Kasumi-1 (cell line): Measurements from ENCODE around the gene EPS15.
"Not testable (repeated sequence)": the region's sequence is repeated elsewhere in the genome, so short reads cannot be mapped to it uniquely, and the experiment has no call there.

Experiments
- DNase-seq, 2 experiments: peaks; one replicate each; lab custom pipeline; 2025; lab: John Stamatoyannopoulos, UW

The EPS15 gene

GRCh38 chr1:51519048-51519864, at the start of gene EPS15:
Gene EPS15 (minus strand): TSS chr1:51519266. CDS start chr1:51519231, 35 bp downstream.
- peak; percentile 72 to 85 for DNase-seq

GRCh38 chr1:51568231-51568935, 49.3 kb upstream of the EPS15 start:
- DNase-seq: peak; percentile 24

GRCh38 chr1:51567653-51568052, 48.6 kb upstream of the EPS15 start:
- DNase-seq: no peak

- no peak for DNase-seq
Observed at GRCh38 chr1:51566260-51566659, 47.2 kb upstream of the EPS15 start.

GRCh38 chr1:51565009-51565408, 45.9 kb upstream of the EPS15 start:
- no peak for DNase-seq

- DNase-seq: no peak
Observed at GRCh38 chr1:51564124-51564523, 45.1 kb upstream of the EPS15 start.

GRCh38 chr1:51561702-51562101, 42.6 kb upstream of the EPS15 start:
- no peak for DNase-seq

- not testable (repeated sequence) for DNase-seq
Observed at GRCh38 chr1:51560895-51561294, 41.8 kb upstream of the EPS15 start.

GRCh38 chr1:51560034-51560433, 41.0 kb upstream of the EPS15 start:
- no peak for DNase-seq

- no peak for DNase-seq
Observed at GRCh38 chr1:51559501-51559900, 40.4 kb upstream of the EPS15 start.

- DNase-seq: no peak
Observed at GRCh38 chr1:51559064-51559500, 40.0 kb upstream of the EPS15 start.

- no peak for DNase-seq
Observed at GRCh38 chr1:51558375-51558924, 39.4 kb upstream of the EPS15 start.

GRCh38 chr1:51557168-51557567, 38.1 kb upstream of the EPS15 start:
- DNase-seq: no peak

- no peak for DNase-seq
Observed at GRCh38 chr1:51555866-51556619, 37.0 kb upstream of the EPS15 start.

- DNase-seq: no peak
Observed at GRCh38 chr1:51553911-51554310, 34.8 kb upstream of the EPS15 start.

GRCh38 chr1:51552929-51553807, 34.1 kb upstream of the EPS15 start:
- DNase-seq: no peak

- no peak for DNase-seq
Observed at GRCh38 chr1:51551848-51552296, 32.8 kb upstream of the EPS15 start.

- peak; percentile 66 to 76 for DNase-seq
Observed at GRCh38 chr1:51551081-51551480, 32.0 kb upstream of the EPS15 start.

- no peak for DNase-seq
Observed at GRCh38 chr1:51549901-51550300, 30.8 kb upstream of the EPS15 start.

- peak; percentile 86 to 95 for DNase-seq
Observed at GRCh38 chr1:51549016-51549619, 30.1 kb upstream of the EPS15 start.

GRCh38 chr1:51543858-51544257, 24.8 kb upstream of the EPS15 start:
- no peak for DNase-seq
